ENCODE data around the gene FBXO46. TPM values are rescaled to one million over a fixed set of nuclear protein-coding genes. Genes with fewer than 3 reads are reported as not detected.
"Not testable (repeated sequence)": the region's sequence is repeated elsewhere in the genome, so short reads cannot be mapped to it uniquely, and the experiment has no call there.

FBXO46 gene
- polyA plus RNA-seq, 1 donor, result 13.9 TPM

GRCh38 chr19:45728683-45729082, 2.0 kb downstream of the FBXO46 start:
- H3K4me1 ChIP-seq (ENCODE audit: control insufficient read depth, insufficient read depth, low read length); H3K27ac ChIP-seq (ENCODE audit: low read length): not testable (repeated sequence)

DNA sequence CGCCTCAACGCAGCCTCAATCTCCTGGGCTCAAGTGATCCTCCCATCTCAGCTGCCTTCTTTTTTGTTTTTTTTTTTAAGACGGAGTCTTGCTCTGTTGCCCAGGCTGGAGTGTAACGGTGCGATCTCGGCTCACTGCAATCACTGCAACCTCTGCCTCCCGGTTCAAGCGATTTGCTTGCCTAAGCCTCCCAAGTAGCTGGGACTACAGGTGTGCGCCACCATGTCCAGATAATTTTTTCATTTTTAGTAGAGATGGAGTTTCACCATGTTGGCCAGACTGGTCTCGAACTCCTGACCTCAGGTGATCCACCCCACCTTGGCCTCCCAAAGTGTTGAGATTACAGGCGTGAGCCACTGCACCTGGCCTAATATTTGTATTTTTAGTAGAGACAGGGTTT, 10.6 kb downstream of the FBXO46 start:
- 100% methylated on average over 2 of the region's 11 CpGs for WGBS (ENCODE audit: insufficient coverage, low lambda C conversion rate)
- H3K4me3 ChIP-seq (ENCODE audit: low read length); H3K9me3 ChIP-seq (ENCODE audit: control insufficient read depth, low read depth, low read length); DNase-seq; H3K27me3 ChIP-seq (ENCODE audit: control insufficient read depth, insufficient read depth, low read length): not testable (repeated sequence)
- Histone ChIP-seq H3K27ac (ENCODE audit: low read length) (peak overlapping the region; percentile 66), H3K36me3 (ENCODE audit: control insufficient read depth, insufficient read depth, low read length) (peaks cover 16% of the 10 kb centered on the region), H3K4me1 (ENCODE audit: control insufficient read depth, insufficient read depth, low read length) (peaks cover 17% of the 10 kb centered on the region)

More at GRCh38 chr19:45728683-45729082, 2.0 kb downstream of the FBXO46 start:
- not testable (repeated sequence) for H3K27me3 ChIP-seq (ENCODE audit: control insufficient read depth, insufficient read depth, low read length); DNase-seq; H3K36me3 ChIP-seq (ENCODE audit: control insufficient read depth, insufficient read depth, low read length); H3K9me3 ChIP-seq (ENCODE audit: control insufficient read depth, low read depth, low read length); H3K4me3 ChIP-seq (ENCODE audit: low read length)
- 100% methylated on average over 3 of the region's 18 CpGs for WGBS (ENCODE audit: insufficient coverage, low lambda C conversion rate)

GRCh38 chr19:45717983-45718650, 12.6 kb downstream of the FBXO46 start:
- Histone ChIP-seq H3K4me3 (ENCODE audit: low read length) (peak overlapping the region; percentile 78), H3K9me3 (ENCODE audit: control insufficient read depth, low read depth, low read length) (no peaks in the 10 kb centered on the region), H3K4me1 (ENCODE audit: control insufficient read depth, insufficient read depth, low read length) (peaks cover 17% of the 10 kb centered on the region), H3K27ac (ENCODE audit: low read length) (peak overlapping the region; percentile 92), H3K27me3 (ENCODE audit: control insufficient read depth, insufficient read depth, low read length) (no peaks in the 10 kb centered on the region), H3K36me3 (ENCODE audit: control insufficient read depth, insufficient read depth, low read length) (peaks cover 16% of the 10 kb centered on the region)
- no CpG with 5 or more reads among the region's 12 CpGs for WGBS (ENCODE audit: insufficient coverage, low lambda C conversion rate)
- peak in 1 of 2 donors; percentile 53 for DNase-seq

- DNase-seq, result peak; percentile 99 to 100
- no CpG with 5 or more reads among the region's 51 CpGs for WGBS (ENCODE audit: insufficient coverage, low lambda C conversion rate)
- Histone ChIP-seq H3K4me3 (ENCODE audit: low read length) (peak overlapping the region; percentile 78), H3K27me3 (ENCODE audit: control insufficient read depth, insufficient read depth, low read length) (no peaks in the 10 kb centered on the region), H3K9me3 (ENCODE audit: control insufficient read depth, low read depth, low read length) (peaks cover 2% of the 10 kb centered on the region), H3K36me3 (ENCODE audit: control insufficient read depth, insufficient read depth, low read length) (peaks cover 19% of the 10 kb centered on the region), H3K27ac (ENCODE audit: low read length) (peak overlapping the region; percentile 92), H3K4me1 (ENCODE audit: control insufficient read depth, insufficient read depth, low read length) (peaks cover 17% of the 10 kb centered on the region)
Measured at GRCh38 chr19:45717131-45717982, 13.3 kb downstream of the FBXO46 start.

DNA sequence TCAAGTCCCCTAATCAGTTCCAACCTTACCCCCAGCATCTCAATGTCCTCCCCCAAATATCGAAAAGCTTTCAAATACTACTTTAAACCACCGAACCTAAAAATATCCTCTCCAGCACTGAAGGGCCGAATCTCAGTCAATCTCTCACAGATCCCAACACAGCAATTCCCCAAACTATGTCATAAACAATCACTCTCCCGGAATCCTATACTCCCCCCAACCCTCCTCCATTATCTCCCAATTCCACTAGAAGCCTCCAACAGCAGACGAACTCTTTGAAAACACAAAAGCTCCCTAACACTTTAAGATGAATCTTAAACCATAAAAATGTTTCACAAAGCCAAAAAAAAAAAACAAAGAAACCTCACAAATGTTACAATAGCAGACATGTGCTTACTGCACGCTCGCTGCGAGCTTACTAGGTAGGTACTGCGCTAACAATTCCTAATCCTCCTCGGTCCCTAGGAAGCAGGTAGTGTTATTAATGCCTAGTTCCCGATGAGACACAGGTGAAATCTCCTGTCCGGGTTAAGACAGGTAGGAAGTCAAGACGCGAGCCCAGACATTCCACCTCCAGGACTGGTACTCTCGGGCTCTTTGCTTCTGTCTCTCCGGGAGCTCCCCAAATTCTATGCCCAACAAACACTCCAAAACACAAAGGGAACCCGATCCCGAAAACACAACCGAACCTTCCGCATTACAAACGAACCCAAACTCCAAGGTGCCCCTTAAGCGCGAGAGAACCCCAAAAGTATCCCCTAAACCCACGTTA, 14.2 kb downstream of the FBXO46 start:
- 10% methylated on average over 2 of the region's 24 CpGs for WGBS (ENCODE audit: insufficient coverage, low lambda C conversion rate)

GRCh38 chr19:45715139-45715538, 15.6 kb downstream of the FBXO46 start:
- peaks cover 14% of the 10 kb centered on the region for H3K4me1 ChIP-seq (ENCODE audit: control insufficient read depth, insufficient read depth, low read length)
- no peaks in the 10 kb centered on the region for H3K27me3 ChIP-seq (ENCODE audit: control insufficient read depth, insufficient read depth, low read length)
- H3K9me3 ChIP-seq (ENCODE audit: control insufficient read depth, low read depth, low read length), result peaks cover 9% of the 10 kb centered on the region
- no peak overlapping the region for H3K4me3 ChIP-seq (ENCODE audit: low read length)
- no peak overlapping the region for H3K27ac ChIP-seq (ENCODE audit: low read length)
- H3K36me3 ChIP-seq (ENCODE audit: control insufficient read depth, insufficient read depth, low read length), result peaks cover 28% of the 10 kb centered on the region
- DNase-seq, result no peak
- no CpG with 5 or more reads among the region's 3 CpGs for WGBS (ENCODE audit: insufficient coverage, low lambda C conversion rate)

More for the DNA sequence above, 14.2 kb downstream of the FBXO46 start:
- peak overlapping the region; percentile 78 for H3K4me3 ChIP-seq (ENCODE audit: low read length)
- peaks cover 23% of the 10 kb centered on the region for H3K36me3 ChIP-seq (ENCODE audit: control insufficient read depth, insufficient read depth, low read length)
- H3K9me3 ChIP-seq (ENCODE audit: control insufficient read depth, low read depth, low read length), result peaks cover 8% of the 10 kb centered on the region
- peaks cover 17% of the 10 kb centered on the region for H3K4me1 ChIP-seq (ENCODE audit: control insufficient read depth, insufficient read depth, low read length)
- peak overlapping the region; percentile 89 for H3K27ac ChIP-seq (ENCODE audit: low read length)
- peak in 1 of 2 donors; percentile 71 for DNase-seq
- H3K27me3 ChIP-seq (ENCODE audit: control insufficient read depth, insufficient read depth, low read length), result no peaks in the 10 kb centered on the region

DNA sequence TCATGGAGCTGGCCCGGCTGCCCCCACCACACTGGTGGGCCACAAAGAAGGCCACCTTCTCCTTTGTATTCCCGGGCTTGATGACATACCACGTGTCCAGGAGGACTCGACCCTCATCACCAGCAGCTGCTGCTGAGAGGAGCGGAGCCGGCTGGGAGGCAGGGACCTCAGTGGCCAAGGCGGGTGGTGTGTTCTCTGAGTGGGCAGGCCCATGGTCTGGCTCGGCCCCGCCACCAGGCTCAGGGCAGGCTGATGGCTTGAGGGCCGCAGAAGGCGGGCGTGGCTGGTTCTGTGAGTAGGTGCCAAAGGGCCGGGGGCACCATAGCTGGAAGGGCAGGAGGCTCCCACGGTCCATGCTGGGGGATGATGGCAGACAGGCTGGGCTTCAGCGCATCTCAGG, 17.6 kb downstream of the FBXO46 start:
- peaks cover 9% of the 10 kb centered on the region for H3K9me3 ChIP-seq (ENCODE audit: control insufficient read depth, low read depth, low read length)
- WGBS (ENCODE audit: insufficient coverage, low lambda C conversion rate), result no CpG with 5 or more reads among the region's 15 CpGs

DNA sequence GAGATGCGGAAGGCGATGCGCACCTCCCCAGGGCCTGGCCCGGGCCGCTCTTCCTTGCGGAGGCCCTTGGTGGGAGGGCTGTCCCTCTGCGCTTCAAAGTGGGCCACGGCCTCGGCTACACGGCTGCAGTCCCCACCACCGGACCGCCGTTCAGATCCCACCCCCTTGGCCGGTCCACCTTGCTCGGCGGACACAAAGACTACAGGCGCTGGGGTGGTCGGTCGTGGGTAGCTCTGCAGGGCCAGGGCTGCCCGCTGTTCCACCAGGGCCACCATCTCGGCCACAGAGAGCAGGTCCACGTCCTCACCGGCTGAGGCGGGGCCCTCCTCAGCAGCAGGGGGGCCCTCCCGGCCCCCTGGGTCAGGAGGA, 18.0 kb downstream of the FBXO46 start:
- H3K4me3 ChIP-seq (ENCODE audit: low read length), result no peak overlapping the region
- peaks cover 5% of the 10 kb centered on the region for H3K4me1 ChIP-seq (ENCODE audit: control insufficient read depth, insufficient read depth, low read length)
- H3K9me3 ChIP-seq (ENCODE audit: control insufficient read depth, low read depth, low read length), result peaks cover 9% of the 10 kb centered on the region
- WGBS (ENCODE audit: insufficient coverage, low lambda C conversion rate), result no CpG with 5 or more reads among the region's 25 CpGs
- no peak for DNase-seq
- H3K27ac ChIP-seq (ENCODE audit: low read length), result no peak overlapping the region
- H3K36me3 ChIP-seq (ENCODE audit: control insufficient read depth, insufficient read depth, low read length), result peaks cover 25% of the 10 kb centered on the region
- H3K27me3 ChIP-seq (ENCODE audit: control insufficient read depth, insufficient read depth, low read length), result no peaks in the 10 kb centered on the region

More for the DNA sequence above, 17.6 kb downstream of the FBXO46 start:
- peaks cover 10% of the 10 kb centered on the region for H3K4me1 ChIP-seq (ENCODE audit: control insufficient read depth, insufficient read depth, low read length)
- H3K27me3 ChIP-seq (ENCODE audit: control insufficient read depth, insufficient read depth, low read length), result no peaks in the 10 kb centered on the region
- H3K4me3 ChIP-seq (ENCODE audit: low read length), result no peak overlapping the region
- no peak overlapping the region for H3K27ac ChIP-seq (ENCODE audit: low read length)
- H3K36me3 ChIP-seq (ENCODE audit: control insufficient read depth, insufficient read depth, low read length), result peaks cover 25% of the 10 kb centered on the region
- DNase-seq, result no peak

DNA sequence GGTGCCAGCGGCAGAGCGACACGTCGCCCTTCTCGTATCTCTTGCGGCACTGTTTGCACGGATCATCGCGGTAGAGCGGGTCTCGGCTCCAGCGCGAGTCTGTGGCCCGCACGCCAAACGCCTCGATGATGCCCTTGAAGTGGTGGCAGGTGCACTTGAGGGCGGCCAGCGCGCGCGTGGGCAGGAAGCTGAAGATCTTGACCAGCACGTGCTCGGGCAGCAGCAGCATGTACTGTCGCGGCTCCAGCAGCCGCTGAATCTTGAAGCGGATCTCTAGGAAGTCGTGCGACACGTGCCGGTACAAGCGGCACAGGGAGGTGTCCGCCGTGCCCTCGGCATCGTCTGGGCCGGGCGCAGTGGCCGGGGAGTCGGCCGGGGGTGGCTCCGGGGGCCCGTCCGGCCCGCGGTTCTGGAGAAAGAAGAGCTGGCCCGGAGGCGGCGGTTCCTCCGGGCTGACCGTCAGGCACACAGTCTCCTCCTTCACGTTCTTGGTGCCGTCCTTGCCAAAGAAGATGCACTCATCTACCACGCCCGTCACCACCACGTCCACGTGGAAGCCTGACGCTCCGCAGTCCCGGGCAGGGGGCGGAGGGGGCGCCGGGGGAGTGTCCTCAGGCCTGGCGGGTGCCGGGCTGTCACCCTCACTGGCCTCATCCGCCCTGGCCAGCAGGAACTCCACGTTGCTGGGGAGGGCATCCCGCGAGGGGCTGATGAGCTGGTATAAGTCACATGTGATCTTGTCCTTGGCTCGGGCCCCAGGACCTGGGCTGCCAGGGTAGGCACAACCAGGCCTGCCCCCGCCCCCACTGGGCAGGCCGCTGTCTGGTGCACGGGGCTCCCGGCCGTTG, 18.6 kb downstream of the FBXO46 start:
- DNase-seq, result no peak
- Histone ChIP-seq H3K27me3 (ENCODE audit: control insufficient read depth, insufficient read depth, low read length) (no peaks in the 10 kb centered on the region), H3K36me3 (ENCODE audit: control insufficient read depth, insufficient read depth, low read length) (peaks cover 25% of the 10 kb centered on the region), H3K4me1 (ENCODE audit: control insufficient read depth, insufficient read depth, low read length) (peaks cover 5% of the 10 kb centered on the region), H3K27ac (ENCODE audit: low read length) (no peak overlapping the region), H3K4me3 (ENCODE audit: low read length) (no peak overlapping the region), H3K9me3 (ENCODE audit: control insufficient read depth, low read depth, low read length) (peaks cover 9% of the 10 kb centered on the region)
- no CpG with 5 or more reads among the region's 76 CpGs for WGBS (ENCODE audit: insufficient coverage, low lambda C conversion rate)
